OCI-LY1 (cell line): Measurements from ENCODE around the gene ABLIM3.

Experiments
- H2AFZ ChIP-seq: fragments of 200-600 bp; sonication (generic), shearing (Covaris generic); 2 replicates; pipeline ENCODE4 v1.6.0; 2014; ENCODE audit warnings: antibody characterized with exemption, mild to moderate bottlenecking, low read length
- H3F3A ChIP-seq: fragments of 200-600 bp; sonication (generic), shearing (Covaris generic); 2 replicates; pipeline ENCODE4 v1.6.0; 2014; ENCODE audit warnings: mild to moderate bottlenecking, antibody characterized with exemption, low read length, moderate library complexity; ENCODE audit not compliant: insufficient read depth
- H3K27ac ChIP-seq: fragments of 200-600 bp; sonication (generic); 2 replicates; pipeline ENCODE4 v1.5.1; 2014; ENCODE audit warnings: low read length, mixed run types, mild to moderate bottlenecking, low read depth; ENCODE audit not compliant: poor library complexity, severe bottlenecking
- H3K27me3 ChIP-seq: fragments of 200-600 bp; sonication (generic); 2 replicates; pipeline ENCODE4 v1.6.0; 2014; ENCODE audit warnings: antibody characterized with exemption, mild to moderate bottlenecking, low read length, moderate library complexity; ENCODE audit not compliant: insufficient read depth
- H3K36me3 ChIP-seq: fragments of 200-600 bp; sonication (generic); 2 replicates; pipeline ENCODE4 v1.6.1; 2014; ENCODE audit warnings: mild to moderate bottlenecking, antibody characterized with exemption, low read length, moderate library complexity, mixed read lengths; ENCODE audit not compliant: insufficient read depth
- H3K4me1 ChIP-seq: fragments of 200-600 bp; sonication (generic); 2 replicates; pipeline ENCODE4 v1.5.1; 2014; ENCODE audit warnings: mild to moderate bottlenecking, low read length, moderate library complexity; ENCODE audit not compliant: insufficient read depth, severe bottlenecking
- H3K4me2 ChIP-seq: fragments of 200-600 bp; sonication (generic), shearing (Covaris generic); 2 replicates; pipeline ENCODE4 v1.6.1; 2014; ENCODE audit warnings: low read length
- H3K4me3 ChIP-seq: fragments of 200-600 bp; sonication (generic); 2 replicates; pipeline ENCODE4 v1.5.1; 2014; ENCODE audit warnings: low read length, low read depth, mild to moderate bottlenecking, mixed read lengths; ENCODE audit not compliant: poor library complexity, severe bottlenecking
- H3K79me2 ChIP-seq: fragments of 200-600 bp; shearing (Covaris generic); 2 replicates; pipeline ENCODE4 v1.6.1; 2016; ENCODE audit warnings: mixed run types, low read length, mixed read lengths; ENCODE audit not compliant: insufficient read depth
- H3K9ac ChIP-seq: fragments of 200-600 bp; sonication (generic), shearing (Covaris generic); 2 replicates; pipeline ENCODE4 v1.6.1; 2014; ENCODE audit warnings: mild to moderate bottlenecking, low read length, mixed read lengths
- H3K9me2 ChIP-seq: fragments of 200-600 bp; sonication (generic), shearing (Covaris generic); 2 replicates; pipeline ENCODE4 v1.6.1; 2014; ENCODE audit warnings: low read depth, mild to moderate bottlenecking, low read length, mixed read lengths
- H3K9me3 ChIP-seq: fragments of 200-600 bp; shearing (Covaris generic); 2 replicates; pipeline ENCODE4 v1.6.1; 2014; ENCODE audit warnings: low read length, mixed read lengths
- H4K20me1 ChIP-seq: fragments of 200-600 bp; sonication (generic), shearing (Covaris generic); 2 replicates; pipeline ENCODE4 v1.6.0; 2016; ENCODE audit warnings: mild to moderate bottlenecking, low read length; ENCODE audit not compliant: insufficient read depth
- CTCF ChIP-seq: fragments of 200-600 bp; sonication (generic), shearing (Covaris generic); IDR thresholded peaks from 2 replicates; pipeline ENCODE4 v1.5.1; 2017; ENCODE audit warnings: mild to moderate bottlenecking, antibody characterized with exemption, low read length, moderate library complexity, mixed read lengths
- EZH2 ChIP-seq: fragments of 200-600 bp; sonication (generic), shearing (Covaris generic); IDR thresholded peaks from 2 replicates; pipeline ENCODE4 v1.8.0; 2017; ENCODE audit warnings: borderline replicate concordance, mixed run types, mild to moderate bottlenecking, antibody characterized with exemption, low read length, moderate library complexity, mixed read lengths

Gene ABLIM3

DNA sequence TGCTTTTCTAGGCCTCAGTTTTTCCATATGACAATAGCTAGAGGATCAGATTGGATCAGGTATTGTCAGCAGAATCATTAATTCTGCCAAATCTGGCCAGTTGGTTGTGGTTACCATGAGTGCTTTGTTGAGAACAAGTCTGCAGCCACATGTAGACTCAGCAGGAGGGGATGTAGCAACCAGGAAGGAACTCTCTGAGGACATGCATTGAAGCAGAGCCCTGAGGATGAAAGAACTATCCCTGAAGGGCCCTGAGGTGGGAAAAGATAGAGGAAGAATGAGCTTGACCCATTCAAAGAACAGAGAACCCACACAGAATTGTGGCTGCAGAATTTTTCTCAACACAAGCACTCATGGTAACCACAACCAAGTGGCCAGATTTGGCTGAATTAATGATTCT, 70.3 kb downstream of the ABLIM3 start:
- no peaks in the 10 kb centered on the region for H4K20me1 ChIP-seq
- H3K4me3 ChIP-seq = no peak overlapping the region
- H2AFZ ChIP-seq = no peak overlapping the region
- no peaks in the 10 kb centered on the region for H3K27me3 ChIP-seq
- no peak overlapping the region for H3K27ac ChIP-seq
- no peaks in the 10 kb centered on the region for H3K9me3 ChIP-seq
- no peak overlapping the region for H3K9ac ChIP-seq
- no peaks in the 10 kb centered on the region for H3K4me1 ChIP-seq
- TF ChIP-seq EZH2 (no peak), CTCF (no peak)
- no peaks in the 10 kb centered on the region for H3K79me2 ChIP-seq
- H3F3A ChIP-seq = no peaks in the 10 kb centered on the region
- H3K36me3 ChIP-seq = no peaks in the 10 kb centered on the region
- H3K9me2 ChIP-seq = no peaks in the 10 kb centered on the region
- H3K4me2 ChIP-seq = no peak overlapping the region

DNA sequence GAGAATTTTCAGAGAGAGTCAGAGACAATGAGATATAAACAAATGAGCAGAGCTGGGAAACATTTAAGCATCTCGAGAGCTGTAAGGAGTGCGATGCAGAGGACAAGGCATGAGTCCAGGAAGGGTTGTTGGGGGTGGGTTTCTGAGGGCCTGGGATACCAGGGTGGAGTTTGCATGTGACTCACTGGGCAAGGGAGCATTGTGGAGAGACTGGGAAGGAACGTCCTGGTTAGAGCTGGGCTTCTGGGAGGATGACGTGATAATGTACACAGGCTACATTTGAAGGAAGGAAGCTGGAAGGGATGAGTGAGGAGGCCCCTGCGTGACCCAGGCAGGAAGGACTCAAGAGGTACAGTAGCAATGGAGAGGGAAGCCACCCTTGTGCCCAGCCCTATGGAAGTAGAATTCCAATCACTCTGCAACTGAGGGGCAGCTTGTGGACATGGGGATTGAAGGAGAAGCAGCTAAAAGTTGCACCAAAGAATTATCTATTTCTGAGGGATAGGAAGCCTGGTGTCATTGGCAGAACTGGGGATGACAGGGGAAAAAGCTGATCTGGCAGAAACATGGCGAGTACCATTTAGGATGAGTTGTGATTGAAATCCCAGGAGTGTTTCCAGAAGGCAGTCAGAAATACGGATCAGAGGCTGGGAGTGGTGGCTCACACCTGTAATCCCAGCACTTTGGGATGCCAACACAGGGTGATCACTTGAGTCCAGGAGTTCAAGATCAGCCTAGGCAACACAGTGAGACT, 71.1 kb downstream of the ABLIM3 start:
- Histone ChIP-seq H3K9me2 (no peaks in the 10 kb centered on the region), H3K27me3 (no peaks in the 10 kb centered on the region), H3K27ac (no peak overlapping the region), H3K9ac (no peak overlapping the region), H3K4me3 (no peak overlapping the region), H4K20me1 (no peaks in the 10 kb centered on the region), H3K36me3 (no peaks in the 10 kb centered on the region), H2AFZ (no peak overlapping the region), H3F3A (no peaks in the 10 kb centered on the region), H3K9me3 (no peaks in the 10 kb centered on the region), H3K4me2 (no peak overlapping the region), H3K4me1 (no peaks in the 10 kb centered on the region), H3K79me2 (no peaks in the 10 kb centered on the region)
- no peak for TF ChIP-seq CTCF
- TF ChIP-seq EZH2 = no peak

DNA sequence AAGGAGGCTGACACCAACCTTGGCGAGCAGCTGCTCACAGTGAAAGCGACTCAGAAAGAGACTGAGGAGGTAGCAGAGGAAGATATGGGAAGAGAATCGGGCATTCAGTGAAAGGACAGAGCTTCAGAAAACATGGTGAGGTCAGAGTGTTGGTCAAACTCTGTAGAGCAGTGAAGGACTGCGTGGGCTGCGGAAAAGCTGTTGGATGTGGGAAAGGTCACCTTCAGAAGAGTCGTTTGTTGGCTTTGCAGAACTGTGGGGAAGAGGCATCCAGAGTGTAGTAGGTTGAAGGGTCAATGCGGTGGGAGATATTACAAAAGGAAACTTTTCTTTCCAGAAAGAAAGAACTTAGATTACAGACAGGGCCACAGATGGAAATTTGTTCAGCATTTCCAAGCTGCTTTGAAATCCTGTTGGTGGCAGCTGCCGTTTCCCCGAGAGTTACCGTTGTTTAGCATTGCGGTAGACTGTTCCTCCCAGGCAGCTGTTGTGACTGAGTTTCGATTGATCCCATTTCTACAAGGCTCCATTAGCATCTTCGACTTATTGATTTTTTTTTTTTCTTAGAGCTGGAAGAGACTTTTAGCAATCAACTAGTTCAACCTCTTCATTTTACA, 72.1 kb downstream of the ABLIM3 start:
- Histone ChIP-seq H3F3A (no peaks in the 10 kb centered on the region), H3K79me2 (no peaks in the 10 kb centered on the region), H3K9ac (no peak overlapping the region), H3K36me3 (no peaks in the 10 kb centered on the region), H3K27ac (no peak overlapping the region), H3K27me3 (no peaks in the 10 kb centered on the region), H4K20me1 (no peaks in the 10 kb centered on the region), H3K4me1 (no peaks in the 10 kb centered on the region), H3K9me2 (no peaks in the 10 kb centered on the region), H3K4me3 (no peak overlapping the region), H3K4me2 (no peak overlapping the region), H3K9me3 (no peaks in the 10 kb centered on the region), H2AFZ (no peak overlapping the region)
- no peak for TF ChIP-seq CTCF
- TF ChIP-seq EZH2 = no peak
